Activated CD4-positive, alpha-beta T cell treated with anti-CD3 and anti-CD28 coated beads for 24 hours (primary cell): ENCODE data around the gene ITGB1.

Source experiments
- DNase-seq, 2 donors: peaks; one replicate each; pipeline ENCODE4 v3.0.0-alpha.2; 2020; ENCODE audit warnings: low read depth in 2 of 2

ITGB1 gene

GRCh38 chr10:32955790-32956189, 2.2 kb downstream of the ITGB1 start:
- no peak for DNase-seq

- DNase-seq: no peak
Measured at GRCh38 chr10:32955299-32955772, 2.7 kb downstream of the ITGB1 start.

GRCh38 chr10:32954545-32955298, 3.3 kb downstream of the ITGB1 start:
- DNase-seq: no peak

GRCh38 chr10:32954080-32954479, 4.0 kb downstream of the ITGB1 start:
- no peak for DNase-seq

- no peak for DNase-seq
Measured at GRCh38 chr10:32953277-32953927, 4.6 kb downstream of the ITGB1 start.

GRCh38 chr10:32952541-32953276, 5.3 kb downstream of the ITGB1 start:
- DNase-seq: no peak

- no peak for DNase-seq
Measured at GRCh38 chr10:32952094-32952493, 5.9 kb downstream of the ITGB1 start.

GRCh38 chr10:32951111-32951510, 6.9 kb downstream of the ITGB1 start:
- no peak for DNase-seq

GRCh38 chr10:32950591-32951108, 7.4 kb downstream of the ITGB1 start:
- no peak for DNase-seq

- no peak for DNase-seq
Measured at GRCh38 chr10:32949221-32949678, 8.8 kb downstream of the ITGB1 start.

GRCh38 chr10:32948451-32948850, 9.6 kb downstream of the ITGB1 start:
- DNase-seq: no peak

GRCh38 chr10:32947586-32947985, 10.4 kb downstream of the ITGB1 start:
- no peak for DNase-seq

GRCh38 chr10:32946108-32946507, 11.9 kb downstream of the ITGB1 start:
- DNase-seq: no peak

GRCh38 chr10:32943854-32944661, 14.0 kb downstream of the ITGB1 start:
- DNase-seq: no peak

- DNase-seq: no peak
Measured at GRCh38 chr10:32943395-32943794, 14.6 kb downstream of the ITGB1 start.

- no peak for DNase-seq
Measured at GRCh38 chr10:32942081-32942480, 15.9 kb downstream of the ITGB1 start.

- no peak for DNase-seq
Measured at GRCh38 chr10:32941357-32941756, 16.7 kb downstream of the ITGB1 start.

GRCh38 chr10:32940321-32941301, 17.4 kb downstream of the ITGB1 start:
- no peak for DNase-seq

GRCh38 chr10:32939296-32940111, 18.5 kb downstream of the ITGB1 start:
- DNase-seq: no peak
